Measurements from ENCODE around the gene SKP2.
"Not testable (repeated sequence)": the region's sequence is repeated elsewhere in the genome, so short reads cannot be mapped to it uniquely, and the experiment has no call there.

SKP2 gene

DNA sequence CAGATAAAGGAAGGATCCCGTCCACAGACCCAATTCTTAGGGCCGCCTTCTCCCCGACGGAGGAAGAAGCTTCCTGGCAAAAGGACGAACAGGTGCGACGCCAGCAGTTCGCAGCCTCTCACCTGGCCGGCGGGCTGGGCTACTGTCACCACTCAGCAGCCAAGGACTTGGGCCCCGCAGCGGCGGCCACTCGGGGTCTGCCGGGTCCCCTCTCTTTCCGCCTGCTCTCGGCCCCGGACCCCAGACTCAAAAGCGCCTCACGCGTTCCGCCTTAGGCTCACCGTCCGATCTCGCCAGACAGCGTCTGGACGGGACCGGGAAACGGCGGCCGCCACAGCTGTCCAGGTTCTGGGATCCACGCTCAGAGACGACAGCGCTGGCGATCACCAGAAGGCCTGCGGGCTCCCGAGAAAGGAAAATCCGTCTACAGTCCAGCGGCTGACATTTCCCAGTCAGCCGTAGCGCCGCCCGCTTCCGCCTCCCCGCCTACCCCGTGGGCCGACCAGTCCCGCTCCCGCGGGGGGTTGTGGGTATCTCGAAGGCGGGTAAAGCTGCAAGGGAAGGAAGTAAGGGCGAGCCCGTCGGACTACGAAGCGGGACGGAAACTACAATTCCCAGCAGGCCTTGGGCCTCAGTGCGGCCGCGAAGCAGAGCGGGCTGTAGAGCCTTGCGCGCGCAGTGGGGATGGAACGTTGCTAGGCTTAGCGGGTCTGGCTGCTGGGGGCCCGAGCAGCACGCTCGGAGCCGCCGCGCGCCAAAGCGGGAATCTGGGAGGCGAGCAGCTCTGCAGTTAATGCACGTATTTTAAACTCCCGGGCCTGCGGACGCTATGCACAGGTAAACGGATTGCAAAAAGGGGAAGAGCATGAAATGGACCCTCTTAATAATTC is at the start of gene SKP2, which contains the start of gene LMBRD2:
Gene SKP2, plus strand, starts transcription at position 678 of the 890 bp plus-strand sequence. Its CDS starts 152 bp downstream, at position 830.
Gene LMBRD2, minus strand, starts transcription at position 454 of the 890 bp plus-strand sequence. CDS start 8,538 bp downstream, outside the sequence.
- H3K4me3 ChIP-seq (ENCODE audit: low read depth, low read length), result peak within 1 kb of the TSS; percentile 84
- peak; percentile 95 for DNase-seq (ENCODE audit: low read depth)

DNA sequence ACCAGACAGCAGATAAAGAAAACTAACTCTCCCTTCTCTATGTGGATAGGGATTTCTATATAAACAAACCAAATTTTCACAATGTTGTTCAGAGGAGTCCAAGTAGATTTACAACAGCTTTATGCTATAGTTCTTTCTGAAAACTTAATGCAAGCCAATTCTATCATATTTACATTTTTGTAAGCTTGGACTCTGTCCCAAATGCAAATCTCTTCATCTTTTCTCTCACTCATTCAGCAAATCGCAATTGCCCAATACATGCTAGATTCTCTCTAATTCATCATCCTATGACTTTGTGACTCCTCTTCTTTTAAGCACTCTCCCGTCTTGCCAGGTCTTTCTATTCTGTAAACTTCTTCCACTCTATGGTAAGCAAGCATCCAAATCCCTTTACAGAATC is 46.1 kb upstream of the SKP2 start:
- no peak for DNase-seq (ENCODE audit: low read depth)

DNA sequence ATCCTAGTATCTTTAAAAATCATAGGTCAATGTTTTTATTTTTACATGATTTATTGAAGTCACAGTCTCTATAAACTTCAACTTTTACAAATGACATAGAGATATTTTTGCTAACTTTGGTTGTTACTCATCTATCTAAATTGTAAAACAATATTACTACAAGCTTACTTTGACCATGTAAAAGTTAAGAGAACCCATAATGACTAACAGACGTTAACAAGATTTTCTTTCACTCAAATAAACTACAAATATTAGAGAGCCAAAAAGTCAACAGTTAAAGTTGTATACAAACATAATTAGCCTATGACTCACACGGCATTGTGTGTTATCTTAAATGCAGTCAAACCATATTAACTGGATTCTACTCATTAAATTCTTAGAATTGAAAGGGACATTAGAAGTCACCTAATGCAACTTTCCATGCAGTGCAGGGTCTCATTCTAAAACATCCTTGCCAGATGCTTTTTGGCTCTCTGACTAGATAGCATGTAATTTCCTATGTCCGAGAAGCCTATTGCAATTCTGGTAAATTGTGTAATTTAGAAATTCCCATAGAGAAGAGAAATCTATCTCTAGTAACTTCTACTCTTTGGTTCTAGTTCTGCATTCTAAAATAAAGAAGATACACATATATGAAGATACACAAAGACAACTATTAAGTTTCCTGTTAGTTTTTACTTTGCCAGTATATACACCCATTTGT is 43.0 kb upstream of the SKP2 start:
- H3K4me3 ChIP-seq (ENCODE audit: low read depth, low read length), result no peak overlapping the region
- DNase-seq (ENCODE audit: low read depth), result no peak

More for the DNA sequence above, 46.1 kb upstream of the SKP2 start:
- no peak overlapping the region for H3K4me3 ChIP-seq (ENCODE audit: low read depth, low read length)

DNA sequence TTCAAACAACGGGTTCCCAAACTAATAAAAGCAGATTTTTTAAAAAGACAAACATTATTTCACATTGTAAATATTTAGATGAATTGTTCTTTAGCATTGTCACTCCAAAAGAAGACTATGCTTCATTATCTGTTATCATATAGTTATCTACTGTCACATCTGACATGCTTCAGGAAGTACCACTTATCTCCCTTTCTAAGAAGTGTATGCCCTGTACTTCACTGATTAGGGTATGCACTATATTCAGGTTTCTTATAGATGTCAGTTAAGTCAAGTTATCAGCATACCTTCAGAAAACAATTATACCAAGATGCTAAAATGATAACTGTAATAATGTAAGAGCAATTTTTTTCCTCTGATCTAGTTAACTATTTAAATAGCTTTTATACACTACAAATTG is 40.7 kb upstream of the SKP2 start:
- no peak for DNase-seq (ENCODE audit: low read depth)
- H3K4me3 ChIP-seq (ENCODE audit: low read depth, low read length), result no peak overlapping the region

DNA sequence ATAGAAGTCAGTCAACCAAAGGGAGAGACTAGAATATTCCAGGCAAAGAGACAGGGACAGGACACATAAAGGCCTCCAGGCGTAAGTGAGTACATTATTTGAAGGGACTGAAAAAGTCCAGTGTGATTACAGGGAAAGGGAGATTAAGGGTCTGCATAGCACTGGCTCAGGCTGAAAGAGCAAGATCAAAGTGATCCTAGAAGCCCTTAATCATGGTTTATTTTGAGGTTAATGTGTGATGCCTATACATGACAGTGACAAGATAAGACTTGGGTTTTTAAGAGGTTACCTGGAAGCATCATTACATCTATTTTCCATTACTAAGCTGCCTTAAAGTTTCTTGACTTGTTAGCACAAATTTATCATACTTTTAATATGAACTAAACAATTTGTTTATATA is 26.0 kb upstream of the SKP2 start:
- DNase-seq (ENCODE audit: low read depth), result no peak
- H3K4me3 ChIP-seq (ENCODE audit: low read depth, low read length), result no peak overlapping the region

DNA sequence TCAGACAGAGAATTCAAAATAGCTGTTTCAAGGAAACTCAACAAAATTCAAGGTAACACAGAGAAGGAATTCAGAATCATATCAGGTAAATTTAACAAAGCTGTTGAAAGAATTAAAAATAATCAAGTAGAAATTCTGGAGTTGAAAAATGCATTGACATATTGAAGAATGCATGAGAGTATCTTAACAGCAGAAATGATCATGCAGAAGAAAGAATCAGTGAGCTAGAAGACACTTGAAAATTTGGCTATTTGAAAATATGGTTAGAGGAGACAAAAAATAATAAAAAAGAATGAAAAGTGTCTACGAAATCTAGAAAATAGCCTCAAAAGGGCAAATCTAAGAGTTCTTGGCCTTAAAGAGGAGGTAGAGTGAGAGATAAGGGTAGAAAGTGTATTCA is 23.1 kb upstream of the SKP2 start:
- H3K4me3 ChIP-seq (ENCODE audit: low read depth, low read length), result no peak overlapping the region
- DNase-seq (ENCODE audit: low read depth), result no peak

DNA sequence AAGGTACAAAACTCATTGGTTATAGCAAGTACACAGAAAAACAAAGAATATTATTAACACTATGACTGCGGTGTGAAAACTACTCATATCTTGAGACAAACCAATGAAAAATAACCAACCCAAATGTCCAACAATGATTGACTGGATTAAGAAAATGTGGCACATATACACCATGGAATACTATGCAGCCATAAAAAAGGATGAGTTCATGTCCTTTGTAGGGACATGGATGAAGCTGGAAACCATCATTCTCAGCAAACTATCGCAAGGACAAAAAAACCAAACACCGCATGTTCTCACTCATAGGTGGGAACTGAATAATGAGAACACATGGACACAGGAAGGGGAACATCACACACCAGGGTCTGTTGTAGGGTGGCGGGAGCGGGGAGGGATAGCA is 22.2 kb upstream of the SKP2 start:
- DNase-seq (ENCODE audit: low read depth); H3K4me3 ChIP-seq (ENCODE audit: low read depth, low read length): not testable (repeated sequence)

DNA sequence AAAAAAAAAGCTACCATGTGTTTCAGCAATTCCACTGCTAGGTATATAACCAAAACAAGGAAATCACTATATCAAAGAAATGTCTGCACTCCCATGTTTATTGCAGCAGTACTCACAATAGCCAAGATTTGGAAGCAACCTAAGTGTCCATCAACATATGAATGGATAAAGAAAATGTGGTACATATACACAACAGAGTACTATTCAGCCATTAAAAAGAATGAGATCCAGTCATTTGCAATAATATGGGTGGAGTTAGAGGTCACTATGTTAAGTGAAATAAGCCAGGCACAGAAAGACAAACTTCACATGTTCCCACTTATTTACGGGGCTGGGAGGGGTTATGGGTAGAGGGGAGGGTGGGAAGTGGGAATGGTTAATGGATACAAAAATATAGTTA is 18.9 kb upstream of the SKP2 start:
- not testable (repeated sequence) for DNase-seq (ENCODE audit: low read depth); H3K4me3 ChIP-seq (ENCODE audit: low read depth, low read length)

DNA sequence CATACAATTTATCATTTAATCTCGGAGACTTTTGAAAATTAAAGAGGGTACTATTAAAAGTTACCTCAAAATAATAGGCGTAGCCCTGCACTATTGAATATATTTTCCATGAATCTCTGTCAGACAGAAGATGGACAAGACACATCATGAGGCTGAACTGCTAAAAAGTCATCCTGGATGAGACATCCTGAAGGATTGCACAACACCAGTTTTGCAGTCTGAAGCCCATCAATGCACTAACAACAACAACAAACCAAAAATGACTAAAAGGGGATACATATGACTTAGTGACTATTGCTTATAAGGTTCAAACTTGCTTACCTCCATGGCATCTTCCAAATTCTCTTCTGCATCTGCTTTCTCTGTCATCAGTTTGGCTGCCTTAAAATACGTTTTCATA is 15.9 kb upstream of the SKP2 start:
- no peak overlapping the region for H3K4me3 ChIP-seq (ENCODE audit: low read depth, low read length)
- no peak for DNase-seq (ENCODE audit: low read depth)

DNA sequence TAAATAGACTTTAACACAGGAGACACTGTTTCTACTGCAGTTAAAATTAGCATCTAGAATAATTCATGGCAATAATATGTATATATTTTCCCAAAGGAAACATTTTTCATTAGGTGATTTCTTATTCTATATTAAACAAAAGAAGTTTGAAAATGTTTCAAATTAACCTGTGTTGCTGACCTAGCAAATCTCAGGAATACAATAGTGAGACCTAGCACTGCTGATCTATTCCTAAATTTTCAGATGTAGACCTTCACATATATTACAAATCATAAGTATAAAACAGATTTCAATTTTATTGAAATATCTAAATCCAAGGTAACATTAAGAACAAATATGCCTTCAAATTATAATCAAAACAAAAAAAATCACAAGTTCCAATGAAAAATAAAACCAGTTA is 15.3 kb upstream of the SKP2 start:
- DNase-seq (ENCODE audit: low read depth), result no peak

DNA sequence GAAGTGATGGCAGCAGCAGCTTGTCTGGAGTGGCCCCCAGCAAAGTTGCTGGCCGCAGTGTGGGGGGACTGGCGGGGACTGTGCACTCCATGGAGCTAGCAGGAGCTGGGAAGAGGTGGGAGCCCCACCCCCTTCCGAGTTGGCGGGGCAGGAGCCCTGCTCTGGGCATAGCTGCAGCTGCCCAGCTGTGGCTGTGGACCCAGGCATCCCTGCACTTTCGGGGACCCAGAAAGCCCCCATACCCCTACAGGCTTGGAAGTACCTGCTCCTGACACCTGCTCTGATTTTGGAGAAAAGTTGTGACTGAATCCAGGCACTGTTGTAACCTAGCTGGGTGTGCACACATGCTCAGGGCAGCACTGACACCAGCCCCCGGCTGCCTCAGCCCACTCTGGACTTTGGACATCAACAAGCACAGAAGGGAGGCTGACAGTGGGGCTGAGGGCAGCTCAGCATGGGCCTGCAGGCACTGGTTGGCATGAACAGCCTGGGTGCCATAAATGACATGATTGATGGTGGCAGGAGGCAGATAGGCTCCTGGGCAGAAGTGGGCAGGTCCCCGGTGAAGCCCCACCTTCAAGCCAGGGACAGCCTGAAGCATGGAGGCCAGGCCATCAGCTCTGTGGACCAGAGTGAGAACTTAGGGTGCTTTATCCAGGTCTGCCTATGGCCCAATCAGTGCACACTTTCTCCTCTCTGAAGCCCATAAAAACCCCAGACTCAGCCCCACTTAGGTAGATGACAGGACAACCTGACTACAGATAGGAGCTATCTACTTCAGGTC is 12.8 kb upstream of the SKP2 start:
- H3K4me3 ChIP-seq (ENCODE audit: low read depth, low read length), result no peak overlapping the region
- no peak for DNase-seq (ENCODE audit: low read depth)

More for the DNA sequence above, 15.3 kb upstream of the SKP2 start:
- no peak overlapping the region for H3K4me3 ChIP-seq (ENCODE audit: low read depth, low read length)

DNA sequence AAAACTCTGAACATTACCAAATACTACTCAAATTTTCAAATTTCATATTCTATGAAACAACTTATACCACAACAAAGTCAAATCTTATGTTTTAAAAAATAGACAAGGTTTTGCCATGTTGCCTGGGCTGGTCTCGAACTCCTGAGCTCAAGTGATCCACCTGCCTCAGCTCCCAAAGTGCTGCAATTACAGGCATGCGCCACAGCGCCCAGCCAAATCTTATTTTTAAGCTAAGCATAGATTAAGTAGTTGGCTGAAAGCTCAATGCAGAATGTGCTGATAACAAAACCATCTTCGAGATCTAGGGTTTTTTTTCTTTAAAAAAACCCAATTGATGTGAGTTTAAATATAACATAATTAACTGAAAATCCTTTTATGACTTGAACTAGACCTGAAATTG is 6.6 kb upstream of the SKP2 start:
- DNase-seq (ENCODE audit: low read depth), result no peak
- H3K4me3 ChIP-seq (ENCODE audit: low read depth, low read length), result no peak overlapping the region

DNA sequence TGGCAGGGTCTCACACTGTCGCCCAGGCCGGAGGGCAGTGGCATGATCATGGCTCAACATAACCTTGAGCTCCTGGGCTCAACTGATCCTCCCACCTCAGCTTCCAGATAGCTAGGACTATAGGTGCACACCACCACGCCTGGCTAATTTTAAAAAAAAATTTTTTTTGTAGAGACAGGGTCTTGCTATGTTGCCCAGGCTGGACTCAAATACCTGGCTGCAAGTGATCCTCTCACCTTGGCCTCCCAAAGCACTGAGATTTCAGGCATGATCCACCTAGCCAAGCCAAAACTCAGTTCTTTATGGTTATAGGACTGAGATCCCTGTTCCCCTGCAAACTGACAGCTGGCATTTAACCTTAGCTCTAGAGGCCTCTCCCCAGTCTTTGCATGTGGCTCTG is 5.5 kb upstream of the SKP2 start:
- no peak overlapping the region for H3K4me3 ChIP-seq (ENCODE audit: low read depth, low read length)
- DNase-seq (ENCODE audit: low read depth), result no peak

DNA sequence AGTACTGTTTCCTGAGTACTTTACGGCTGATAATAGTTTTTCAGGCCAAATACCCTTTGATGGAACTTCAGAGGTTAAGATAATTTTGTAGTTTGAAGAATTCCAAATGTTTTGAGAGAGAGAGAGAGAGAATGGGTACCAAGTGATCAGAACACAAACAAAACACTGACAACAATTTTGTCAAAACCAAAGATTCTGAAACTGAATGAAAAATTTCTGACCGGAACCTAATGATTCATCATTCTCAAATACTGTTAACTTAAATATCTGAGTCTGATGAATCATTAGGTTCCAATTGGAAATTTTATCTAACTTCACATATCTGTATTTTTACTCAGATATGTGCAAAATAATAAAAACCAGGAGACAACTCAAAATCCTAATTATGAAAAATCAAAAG is 4.2 kb upstream of the SKP2 start:
- H3K4me3 ChIP-seq (ENCODE audit: low read depth, low read length), result no peak overlapping the region
- DNase-seq (ENCODE audit: low read depth), result no peak

DNA sequence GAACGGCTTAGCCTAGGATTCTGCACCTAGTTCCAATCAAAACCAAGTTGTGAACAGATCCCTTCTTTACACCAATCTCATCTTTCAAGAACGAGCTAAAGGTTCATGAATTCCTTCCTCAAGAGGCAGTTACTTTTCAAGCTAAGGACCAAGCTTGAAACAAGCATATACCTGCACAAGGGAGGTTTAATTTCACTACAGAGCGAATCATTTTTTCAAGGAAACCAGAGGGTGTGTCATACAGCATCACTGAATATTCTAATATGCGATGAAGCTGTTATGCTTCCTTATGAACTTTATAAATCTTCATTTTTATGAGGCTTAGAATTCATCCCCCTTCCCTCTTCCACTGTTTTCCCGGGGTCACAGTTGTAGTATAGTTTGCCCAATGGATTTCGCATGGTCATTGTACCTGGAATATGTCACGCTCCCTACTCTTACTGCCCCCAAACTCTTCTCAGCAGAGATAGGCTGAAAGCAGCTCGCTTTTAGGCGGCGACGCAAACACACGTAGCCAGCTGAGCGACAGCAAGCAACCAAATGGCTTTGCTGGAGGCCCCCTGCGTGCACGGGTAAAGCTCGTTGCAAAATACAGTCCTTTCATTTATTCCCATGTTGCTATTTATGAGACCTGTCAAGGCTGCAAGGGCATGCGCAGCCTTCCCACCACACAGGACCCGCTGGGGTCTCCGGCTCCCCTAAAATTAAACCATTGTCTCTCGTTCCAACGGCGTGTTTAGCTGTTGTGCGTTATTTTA is 1.1 kb upstream of the SKP2 start:
- H3K4me3 ChIP-seq (ENCODE audit: low read depth, low read length), result peak overlapping the region; percentile 84

DNA sequence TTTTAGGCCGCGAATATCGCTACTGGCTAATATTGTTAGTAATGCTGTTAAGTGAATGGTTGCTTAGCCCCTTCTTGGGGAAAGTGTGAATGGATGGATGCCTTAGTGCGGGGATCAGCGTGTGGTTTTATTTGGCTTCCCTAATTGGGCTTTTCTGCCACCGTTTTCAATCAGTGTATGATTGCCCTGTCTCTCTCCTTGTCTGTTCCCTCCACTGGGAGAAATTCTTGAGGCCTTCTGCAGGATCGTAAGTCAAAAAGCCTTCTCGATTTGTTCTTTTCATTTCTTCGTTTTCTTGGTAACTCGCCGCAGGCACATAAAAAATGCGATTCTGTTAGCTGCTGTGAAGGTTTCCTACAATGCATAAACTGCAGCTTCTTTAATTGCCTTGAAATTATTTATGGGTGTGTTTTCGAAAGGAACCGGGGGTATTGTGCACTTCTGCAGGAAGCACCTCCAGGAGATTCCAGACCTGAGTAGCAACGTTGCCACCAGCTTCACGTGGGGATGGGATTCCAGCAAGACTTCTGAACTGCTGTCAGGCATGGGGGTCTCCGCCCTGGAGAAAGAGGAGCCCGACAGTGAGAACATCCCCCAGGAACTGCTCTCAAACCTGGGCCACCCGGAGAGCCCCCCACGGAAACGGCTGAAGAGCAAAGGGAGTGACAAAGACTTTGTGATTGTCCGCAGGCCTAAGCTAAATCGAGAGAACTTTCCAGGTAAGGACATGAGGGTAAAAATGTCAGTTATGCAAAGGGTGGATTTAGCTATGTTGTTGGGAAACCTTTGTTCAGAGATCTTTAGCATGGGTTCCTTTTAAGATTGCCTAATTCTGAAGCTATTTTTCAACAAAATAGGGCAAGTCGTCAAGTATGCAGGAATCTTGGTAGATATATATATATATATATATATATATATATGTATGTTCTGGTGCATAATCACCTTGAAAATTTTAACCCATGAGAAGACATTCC is 700 bp downstream of the SKP2 start:
- no peak for DNase-seq (ENCODE audit: low read depth)
- peak overlapping the region; percentile 84 for H3K4me3 ChIP-seq (ENCODE audit: low read depth, low read length)

More for the DNA sequence above, 1.1 kb upstream of the SKP2 start:
- DNase-seq (ENCODE audit: low read depth), result peak; percentile 1

DNA sequence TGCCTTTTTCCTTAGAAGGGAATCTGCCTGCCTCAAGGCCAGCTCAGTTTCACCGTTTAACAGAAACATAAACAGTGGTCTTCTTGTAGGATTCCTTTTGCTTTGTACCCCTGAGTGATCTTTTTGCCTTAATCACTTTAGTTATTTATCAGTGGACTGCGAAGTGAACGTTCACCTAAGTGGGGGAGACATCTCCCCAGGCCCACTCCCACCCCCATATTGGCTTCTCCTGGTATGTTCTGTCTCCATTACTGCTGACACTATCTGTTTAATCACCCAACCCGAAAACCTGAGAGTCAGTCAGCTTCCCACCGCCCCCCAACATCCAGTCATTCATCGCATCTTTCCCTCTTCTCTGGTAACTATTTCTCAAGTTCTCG is 1.4 kb downstream of the SKP2 start:
- no peak for DNase-seq (ENCODE audit: low read depth)
- H3K4me3 ChIP-seq (ENCODE audit: low read depth, low read length), result peak overlapping the region; percentile 84

DNA sequence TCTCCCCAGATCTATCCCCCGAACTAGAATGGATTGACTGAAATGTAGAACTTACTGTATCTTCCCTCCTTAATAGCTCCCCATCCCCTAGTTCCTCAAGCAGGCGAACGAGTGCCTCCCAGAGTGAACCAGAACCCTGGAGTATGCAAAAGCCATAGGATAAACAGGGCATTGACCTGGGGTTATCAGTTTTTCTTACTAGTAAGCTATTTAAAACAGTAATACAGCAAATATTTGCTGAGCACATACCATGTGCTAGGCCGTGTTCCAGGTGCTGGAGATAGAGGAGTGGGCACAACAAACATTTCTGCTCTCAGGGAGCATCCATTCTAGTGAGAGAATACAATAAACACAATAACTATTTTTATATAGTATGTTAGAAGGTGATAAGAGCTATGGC is 1.8 kb downstream of the SKP2 start:
- DNase-seq (ENCODE audit: low read depth), result no peak
- H3K4me3 ChIP-seq (ENCODE audit: low read depth, low read length), result peak overlapping the region; percentile 84
